HG03108 (cell line): ENCODE results near the gene TBC1D9.
A peak's percentile ranks its signal among the peaks of the same experiment; 100 is the strongest.

Source experiments
- ATAC-seq: cut with Tn5 transposase; IDR thresholded peaks from one replicate; pipeline ENCODE4 v1.9.1; 2021; ENCODE audit warnings: moderate library complexity; ENCODE audit not compliant: unreplicated experiment

TBC1D9 gene

GRCh38 chr4:140626661-140627376, 129.4 kb downstream of the TBC1D9 start:
- ATAC-seq, result no peak

- ATAC-seq, result no peak
Observed at GRCh38 chr4:140622333-140622958, 133.7 kb downstream of the TBC1D9 start.

- ATAC-seq, result no peak
Observed at GRCh38 chr4:140621161-140621560, 135.0 kb downstream of the TBC1D9 start.

- no peak for ATAC-seq
Observed at GRCh38 chr4:140617499-140618248, 138.5 kb downstream of the TBC1D9 start.

DNA sequence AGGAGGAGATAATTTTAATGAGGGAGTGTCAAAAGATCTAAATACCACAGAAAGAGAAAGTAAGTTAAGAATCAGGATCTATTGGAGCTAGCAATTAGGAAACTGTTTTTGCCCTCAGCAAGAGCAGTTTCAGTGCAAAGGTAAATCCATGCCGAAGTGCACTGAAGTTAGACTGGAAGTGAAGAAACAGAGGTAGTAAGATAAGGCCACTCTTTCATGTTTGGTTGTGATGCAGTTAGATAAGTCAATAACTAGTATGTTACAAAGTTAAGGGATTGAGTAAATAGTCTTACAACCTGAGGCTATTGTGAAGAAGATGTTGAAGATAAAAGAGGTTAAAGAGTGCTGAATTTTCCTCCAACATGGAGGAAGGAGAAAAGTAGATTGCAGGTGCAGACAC, 140.7 kb downstream of the TBC1D9 start:
- no peak for ATAC-seq

DNA sequence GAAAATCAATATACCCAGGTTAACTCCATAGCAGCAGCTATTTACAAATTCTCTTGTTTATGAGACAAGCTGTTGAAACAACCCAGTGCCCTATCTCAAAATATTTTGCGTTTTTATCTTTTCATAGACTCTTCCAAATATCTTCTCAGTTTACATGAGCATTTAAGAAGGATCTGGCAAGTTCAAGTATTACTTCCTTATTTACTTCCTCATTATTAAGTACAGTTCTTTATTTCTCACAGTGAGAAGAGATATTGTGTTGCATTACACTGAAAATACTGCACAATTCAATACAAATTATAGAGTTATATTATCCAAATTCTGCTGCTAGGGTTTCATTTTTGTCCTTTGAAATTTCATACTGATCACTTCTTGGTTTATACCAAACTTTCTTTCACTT, 143.8 kb downstream of the TBC1D9 start:
- no peak for ATAC-seq

- no peak for ATAC-seq
Observed at GRCh38 chr4:140611854-140612253, 144.3 kb downstream of the TBC1D9 start.

- ATAC-seq, result peak; percentile 76
Observed at GRCh38 chr4:140609548-140610425, 146.4 kb downstream of the TBC1D9 start.

GRCh38 chr4:140607852-140608251, 148.3 kb downstream of the TBC1D9 start:
- ATAC-seq, result no peak

GRCh38 chr4:140604544-140604943, 151.6 kb downstream of the TBC1D9 start:
- ATAC-seq, result no peak

DNA sequence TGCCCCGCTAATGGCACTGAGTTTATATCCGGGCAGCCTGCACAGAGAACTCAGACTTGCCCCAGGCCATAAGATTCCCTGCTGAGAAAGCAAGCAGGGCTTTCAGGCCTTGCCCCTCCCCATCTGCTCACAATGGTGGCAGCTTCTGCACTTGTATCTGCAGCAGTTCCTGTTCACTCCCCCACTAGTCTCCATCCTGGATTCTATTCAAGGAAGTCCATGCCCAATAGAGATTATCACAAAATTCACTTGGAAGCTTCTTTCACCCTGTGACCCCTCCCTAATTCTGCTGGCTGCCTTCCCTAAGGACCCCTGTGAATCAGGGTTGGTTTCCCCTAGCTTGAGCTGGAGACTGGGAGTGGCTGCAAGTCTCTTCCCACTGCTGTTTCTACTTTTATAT, 152.9 kb downstream of the TBC1D9 start:
- ATAC-seq, result no peak

DNA sequence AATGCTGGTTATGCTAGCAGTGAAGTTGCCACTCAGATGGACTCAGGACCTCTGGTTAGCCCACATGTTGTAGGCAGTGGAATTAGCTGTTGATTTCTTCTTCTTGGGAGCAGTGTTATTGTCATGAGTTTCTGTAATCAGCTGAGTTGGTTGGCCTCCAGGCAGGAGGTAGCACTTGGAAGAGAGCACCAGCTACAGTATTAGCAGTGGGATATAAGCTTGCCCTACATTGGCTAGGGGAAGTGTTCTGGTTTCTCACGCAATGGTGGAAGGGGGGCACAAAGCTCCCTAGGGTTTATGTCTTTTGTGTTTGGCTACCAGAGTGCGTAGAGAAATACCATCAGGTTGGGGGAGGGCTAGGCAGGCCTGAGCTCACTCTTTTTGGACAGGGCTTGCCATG, 153.5 kb downstream of the TBC1D9 start:
- no peak for ATAC-seq

GRCh38 chr4:140600408-140600807, 155.8 kb downstream of the TBC1D9 start:
- no peak for ATAC-seq

DNA sequence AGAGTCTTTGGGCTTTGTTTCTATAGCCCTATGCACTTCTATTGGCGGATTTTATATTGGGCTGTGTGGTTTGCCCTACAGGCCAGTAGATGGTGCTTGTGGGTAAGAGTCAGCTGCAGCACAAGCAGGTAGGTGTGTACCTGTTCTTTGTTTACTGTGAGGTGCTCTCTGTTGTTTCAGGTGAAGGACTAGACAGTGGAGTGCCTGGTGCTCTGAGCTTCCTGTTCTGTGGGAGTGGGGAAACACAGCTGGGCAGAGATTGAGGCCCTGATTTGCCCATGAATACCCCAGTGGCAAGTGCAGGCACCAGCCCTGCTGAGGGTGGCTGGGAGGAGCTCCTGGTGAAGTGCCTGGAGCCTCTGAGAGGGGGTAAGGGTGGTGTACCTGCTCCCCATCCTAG, 161.1 kb downstream of the TBC1D9 start:
- ATAC-seq, result no peak

DNA sequence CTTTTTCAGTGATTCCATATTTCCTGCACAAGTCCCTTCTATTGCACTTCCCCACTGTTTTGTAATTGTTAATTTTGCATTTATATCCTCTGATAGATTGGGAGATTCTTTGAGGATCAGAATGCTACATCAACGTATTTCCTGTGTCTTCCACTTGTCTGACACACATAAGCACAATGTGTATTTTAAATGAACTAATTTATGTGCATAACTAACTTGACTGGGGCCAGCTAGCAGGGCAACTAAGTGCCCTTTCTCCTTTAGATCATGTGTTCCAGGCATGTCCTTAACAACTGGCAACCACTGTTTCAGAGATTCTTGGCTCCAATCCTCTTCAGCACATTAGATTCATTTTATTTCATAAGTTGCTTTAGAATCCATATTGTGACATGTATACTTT, 171.7 kb downstream of the TBC1D9 start:
- ATAC-seq, result no peak

GRCh38 chr4:140581078-140581477, 175.1 kb downstream of the TBC1D9 start:
- ATAC-seq, result no peak

DNA sequence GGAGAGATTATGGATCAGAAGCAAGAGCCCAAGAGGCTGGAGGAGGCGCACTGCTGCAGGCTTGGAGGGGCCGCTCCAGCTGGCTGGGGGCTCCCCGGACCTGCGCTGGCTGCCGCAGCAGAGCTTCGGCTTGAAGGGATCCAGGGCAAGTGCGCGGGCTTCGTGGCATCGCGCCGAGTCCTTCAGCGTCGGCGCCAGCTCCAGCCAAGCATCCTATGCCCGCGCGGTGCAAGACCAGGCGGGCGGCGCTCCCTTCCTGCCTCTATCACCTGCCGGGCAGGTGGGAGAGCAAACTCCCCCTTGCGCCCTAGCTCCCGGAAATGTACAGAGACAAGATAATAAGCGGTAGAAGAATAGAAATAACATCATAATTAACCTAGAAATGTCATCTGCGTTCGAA, 176.9 kb downstream of the TBC1D9 start:
- ATAC-seq, result no peak

GRCh38 chr4:140575489-140575888, 180.7 kb downstream of the TBC1D9 start:
- no peak for ATAC-seq

GRCh38 chr4:140571620-140572019, 184.6 kb downstream of the TBC1D9 start:
- ATAC-seq, result no peak
